ENCODE results near the gene ATP6V1B1.

The ATP6V1B1 gene

GRCh38 chr2:70959851-70960832 lies 24.4 kb downstream of the ATP6V1B1 start:
- H3K4me1 ChIP-seq (ENCODE audit: low read length) = no peaks in the 10 kb centered on the region
- H3K27ac ChIP-seq (ENCODE audit: low read length) = no peak overlapping the region
- no peak overlapping the region for H2AFZ ChIP-seq (ENCODE audit: low read depth, low read length)
- no peak overlapping the region for H3K4me2 ChIP-seq (ENCODE audit: low read length)
- no peak overlapping the region for H3K9ac ChIP-seq (ENCODE audit: low read length)
- TF ChIP-seq EZH2phosphoT487 (IDR thresholded peaks at IDR 0.05; ENCODE audit: low read depth) (no peak), CTCF (IDR thresholded peaks at IDR 0.05; ENCODE audit: low read depth, low read length) (peak; percentile 30; the same call in 1 of the 2 replicates)
- H3K27me3 ChIP-seq (ENCODE audit: low read depth, low read length) = peaks cover 9% of the 10 kb centered on the region
- no peak overlapping the region for H3K4me3 ChIP-seq (ENCODE audit: low read length)
- no peaks in the 10 kb centered on the region for H3K36me3 ChIP-seq (replicated peaks; ENCODE audit: low read depth, low read length)
- H4K20me1 ChIP-seq (ENCODE audit: insufficient read depth, low read length) = no peaks in the 10 kb centered on the region
- no peaks in the 10 kb centered on the region for H3K9me3 ChIP-seq (ENCODE audit: insufficient read depth, low read length)
- no peaks in the 10 kb centered on the region for H3K79me2 ChIP-seq (ENCODE audit: low read length)

DNA sequence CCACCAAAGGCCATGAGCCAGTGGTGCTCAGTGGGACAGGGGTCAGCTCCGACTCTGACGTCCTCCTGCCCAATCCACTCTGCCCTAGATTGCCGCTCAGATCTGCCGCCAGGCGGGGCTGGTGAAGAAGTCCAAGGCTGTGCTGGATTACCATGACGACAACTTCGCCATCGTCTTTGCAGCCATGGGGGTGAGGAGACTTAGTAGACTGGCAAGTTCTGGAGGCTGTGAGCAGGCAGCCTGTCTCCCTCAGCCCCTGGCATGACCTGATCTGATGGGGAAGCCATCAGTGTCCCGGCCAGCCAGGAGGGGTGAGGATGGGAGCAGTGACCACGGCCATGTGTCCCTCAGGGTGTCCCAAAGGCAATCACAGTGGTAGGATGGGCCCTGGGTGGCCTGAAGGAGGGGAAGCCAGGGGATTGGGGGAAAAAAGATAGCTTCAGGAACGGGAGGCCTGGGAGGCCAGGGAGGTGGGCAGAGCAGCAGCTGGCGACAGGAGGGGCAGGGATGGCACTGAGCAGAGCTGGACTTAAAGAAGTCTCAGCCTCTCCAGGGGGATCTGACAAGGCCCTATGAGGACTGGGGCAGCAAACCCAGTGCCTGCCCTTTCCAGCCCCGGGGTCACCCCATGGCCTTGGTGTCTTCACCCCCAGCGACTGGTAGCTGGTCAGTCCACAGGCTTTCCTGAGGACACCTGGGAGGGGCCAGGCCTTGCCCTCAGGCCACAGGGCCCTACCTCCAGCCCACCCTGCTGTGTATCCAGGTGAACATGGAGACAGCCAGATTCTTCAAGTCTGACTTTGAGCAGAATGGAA lies 25.3 kb downstream of the ATP6V1B1 start:
- H3K4me1 ChIP-seq (ENCODE audit: low read length) = no peaks in the 10 kb centered on the region
- no peak overlapping the region for H3K4me3 ChIP-seq (ENCODE audit: low read length)
- no peaks in the 10 kb centered on the region for H3K79me2 ChIP-seq (ENCODE audit: low read length)
- H4K20me1 ChIP-seq (ENCODE audit: insufficient read depth, low read length) = no peaks in the 10 kb centered on the region
- no peak overlapping the region for H3K4me2 ChIP-seq (ENCODE audit: low read length)
- no peaks in the 10 kb centered on the region for H3K36me3 ChIP-seq (replicated peaks; ENCODE audit: low read depth, low read length)
- no peaks in the 10 kb centered on the region for H3K27me3 ChIP-seq (ENCODE audit: low read depth, low read length)
- no peak overlapping the region for H3K9ac ChIP-seq (ENCODE audit: low read length)
- no peak for TF ChIP-seq CTCF (IDR thresholded peaks at IDR 0.05; ENCODE audit: low read depth, low read length)
- H2AFZ ChIP-seq (ENCODE audit: low read depth, low read length) = no peak overlapping the region
- H3K9me3 ChIP-seq (ENCODE audit: insufficient read depth, low read length) = no peaks in the 10 kb centered on the region
- no peak overlapping the region for H3K27ac ChIP-seq (ENCODE audit: low read length)

- Histone ChIP-seq H3K79me2 (ENCODE audit: low read length) (no peaks in the 10 kb centered on the region), H3K9me3 (ENCODE audit: insufficient read depth, low read length) (no peaks in the 10 kb centered on the region), H3K27me3 (ENCODE audit: low read depth, low read length) (no peaks in the 10 kb centered on the region), H3K27ac (ENCODE audit: low read length) (no peak overlapping the region), H3K4me1 (ENCODE audit: low read length) (no peaks in the 10 kb centered on the region), H3K4me3 (ENCODE audit: low read length) (no peak overlapping the region), H4K20me1 (ENCODE audit: insufficient read depth, low read length) (no peaks in the 10 kb centered on the region), H3K4me2 (ENCODE audit: low read length) (no peak overlapping the region), H3K9ac (ENCODE audit: low read length) (no peak overlapping the region), H3K36me3 (replicated peaks; ENCODE audit: low read depth, low read length) (no peaks in the 10 kb centered on the region), H2AFZ (ENCODE audit: low read depth, low read length) (no peak overlapping the region)
- TF ChIP-seq EZH2phosphoT487 (IDR thresholded peaks at IDR 0.05; ENCODE audit: low read depth) = no peak
- TF ChIP-seq CTCF (IDR thresholded peaks at IDR 0.05; ENCODE audit: low read depth, low read length) = no peak
Measured at GRCh38 chr2:70961648-70961994, 25.9 kb downstream of the ATP6V1B1 start.

Data from OCI-LY3 (cell line).